ENCODE measurements around the gene PGAM1.
"Not testable (repeated sequence)": the region's sequence is repeated elsewhere in the genome, so short reads cannot be mapped to it uniquely, and the experiment has no call there.

The PGAM1 gene

DNA sequence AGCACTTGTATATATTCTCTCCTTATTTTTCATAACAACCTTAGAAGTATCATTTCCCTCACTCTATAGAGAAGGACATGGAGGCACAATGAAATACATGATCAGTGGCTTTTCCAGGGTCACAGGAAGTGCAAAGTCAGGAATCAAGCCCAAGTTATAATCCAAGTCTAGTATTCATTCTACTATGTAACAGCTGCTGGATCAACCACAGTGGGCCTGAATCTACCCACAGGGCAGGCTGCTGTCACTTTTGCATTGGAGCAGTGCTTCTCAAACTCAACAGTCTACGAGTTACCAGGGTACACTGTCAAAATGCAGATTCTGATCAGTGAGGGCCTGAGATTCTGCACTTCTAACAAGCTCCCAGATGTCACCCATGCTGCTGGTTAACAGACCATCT, 38.2 kb downstream of the PGAM1 start:
- peaks cover 72% of the 10 kb centered on the region for H3K4me1 ChIP-seq (ENCODE audit: low read depth, poor library complexity, severe bottlenecking)
- peak overlapping the region; percentile 4; the same call in 1 of the 2 replicates for H3K4me2 ChIP-seq
- no peak overlapping the region for H2AFZ ChIP-seq (ENCODE audit: low read depth)
- no peak overlapping the region; the same call in 1 of the 2 replicates for H3K9ac ChIP-seq
- TF ChIP-seq, protein P1, sequence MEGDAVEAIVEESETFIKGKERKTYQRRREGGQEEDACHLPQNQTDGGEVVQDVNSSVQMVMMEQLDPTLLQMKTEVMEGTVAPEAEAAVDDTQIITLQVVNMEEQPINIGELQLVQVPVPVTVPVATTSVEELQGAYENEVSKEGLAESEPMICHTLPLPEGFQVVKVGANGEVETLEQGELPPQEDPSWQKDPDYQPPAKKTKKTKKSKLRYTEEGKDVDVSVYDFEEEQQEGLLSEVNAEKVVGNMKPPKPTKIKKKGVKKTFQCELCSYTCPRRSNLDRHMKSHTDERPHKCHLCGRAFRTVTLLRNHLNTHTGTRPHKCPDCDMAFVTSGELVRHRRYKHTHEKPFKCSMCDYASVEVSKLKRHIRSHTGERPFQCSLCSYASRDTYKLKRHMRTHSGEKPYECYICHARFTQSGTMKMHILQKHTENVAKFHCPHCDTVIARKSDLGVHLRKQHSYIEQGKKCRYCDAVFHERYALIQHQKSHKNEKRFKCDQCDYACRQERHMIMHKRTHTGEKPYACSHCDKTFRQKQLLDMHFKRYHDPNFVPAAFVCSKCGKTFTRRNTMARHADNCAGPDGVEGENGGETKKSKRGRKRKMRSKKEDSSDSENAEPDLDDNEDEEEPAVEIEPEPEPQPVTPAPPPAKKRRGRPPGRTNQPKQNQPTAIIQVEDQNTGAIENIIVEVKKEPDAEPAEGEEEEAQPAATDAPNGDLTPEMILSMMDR (conservative IDR thresholded peaks at IDR 0.05; ENCODE audit: low read depth, low read length) = no peak
- H3K4me3 ChIP-seq (IDR thresholded peaks at IDR 0.05; ENCODE audit: insufficient read depth, low read depth, low read length) = no peak overlapping the region
- no peaks in the 10 kb centered on the region; the same call in 1 of the 2 replicates for H3K79me2 ChIP-seq (ENCODE audit: insufficient read depth, low read depth)
- H3K36me3 ChIP-seq (ENCODE audit: insufficient read depth) = peaks cover 8% of the 10 kb centered on the region
- H4K20me1 ChIP-seq (ENCODE audit: insufficient read depth) = no peaks in the 10 kb centered on the region
- peak overlapping the region; percentile 56 for H3K27ac ChIP-seq
- H3K27me3 ChIP-seq (ENCODE audit: insufficient read depth, low read depth) = no peaks in the 10 kb centered on the region

DNA sequence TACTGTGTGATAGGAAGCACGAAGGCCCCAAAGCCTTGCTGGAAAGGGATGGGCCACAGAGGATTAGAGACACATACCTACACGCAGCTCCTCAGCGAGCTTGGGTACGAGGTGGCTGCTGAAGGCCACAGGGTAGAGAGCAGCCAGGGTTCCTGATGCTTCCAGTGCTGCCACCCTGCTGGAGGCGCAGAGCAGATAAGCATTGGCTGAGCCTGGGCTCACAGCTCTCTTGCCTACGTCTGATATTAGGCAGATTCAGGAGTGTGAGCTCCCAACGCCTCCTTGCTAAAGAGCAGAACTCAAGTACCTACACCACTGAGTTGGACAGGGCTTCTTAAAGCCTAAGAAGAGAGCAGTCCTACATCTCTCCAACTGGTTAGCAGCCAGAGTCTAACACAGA, 40.0 kb downstream of the PGAM1 start:
- H4K20me1 ChIP-seq (ENCODE audit: insufficient read depth) = no peaks in the 10 kb centered on the region
- H3K36me3 ChIP-seq (ENCODE audit: insufficient read depth) = peaks cover 7% of the 10 kb centered on the region
- no peaks in the 10 kb centered on the region; the same call in 1 of the 2 replicates for H3K79me2 ChIP-seq (ENCODE audit: insufficient read depth, low read depth)
- no peak overlapping the region for H3K9ac ChIP-seq
- no peaks in the 10 kb centered on the region for H3K27me3 ChIP-seq (ENCODE audit: insufficient read depth, low read depth)
- peak overlapping the region; percentile 56; the same call in 1 of the 2 replicates for H3K27ac ChIP-seq
- no peak overlapping the region for H2AFZ ChIP-seq (ENCODE audit: low read depth)
- H3K4me2 ChIP-seq = no peak overlapping the region; the same call in 1 of the 2 replicates
- no peak overlapping the region for H3K4me3 ChIP-seq (IDR thresholded peaks at IDR 0.05; ENCODE audit: insufficient read depth, low read depth, low read length)
- peaks cover 87% of the 10 kb centered on the region for H3K4me1 ChIP-seq (ENCODE audit: low read depth, poor library complexity, severe bottlenecking)
- TF ChIP-seq, protein P1 (conservative IDR thresholded peaks at IDR 0.05; ENCODE audit: low read depth, low read length) = no peak

DNA sequence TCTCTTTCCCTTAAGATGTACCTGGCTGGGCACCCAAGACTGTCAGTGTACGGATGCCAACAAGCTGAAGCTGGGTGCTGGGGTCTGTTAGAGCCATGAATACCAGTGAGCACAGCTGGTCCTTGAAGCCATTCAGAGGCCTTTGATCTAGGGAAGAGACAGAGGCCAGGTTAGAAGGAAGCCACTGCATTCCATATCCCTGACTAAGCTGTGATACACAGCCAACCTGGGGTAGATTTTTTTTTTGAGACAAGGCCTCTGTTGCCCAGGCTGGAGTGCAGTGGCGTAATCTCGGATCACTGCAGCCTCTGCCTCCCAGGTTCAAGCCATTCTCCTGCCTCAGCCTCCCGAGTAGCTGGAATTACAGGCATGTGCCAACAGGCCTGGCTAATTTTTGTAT, 40.8 kb downstream of the PGAM1 start:
- Histone ChIP-seq H2AFZ (ENCODE audit: low read depth) (no peak overlapping the region), H3K27me3 (ENCODE audit: insufficient read depth, low read depth) (no peaks in the 10 kb centered on the region), H3K79me2 (ENCODE audit: insufficient read depth, low read depth) (no peaks in the 10 kb centered on the region; the same call in 1 of the 2 replicates), H4K20me1 (ENCODE audit: insufficient read depth) (no peaks in the 10 kb centered on the region), H3K27ac (no peak overlapping the region; the same call in 1 of the 2 replicates), H3K4me1 (ENCODE audit: low read depth, poor library complexity, severe bottlenecking) (peaks cover 87% of the 10 kb centered on the region), H3K9ac (no peak overlapping the region), H3K4me2 (no peak overlapping the region; the same call in 1 of the 2 replicates), H3K36me3 (ENCODE audit: insufficient read depth) (peaks cover 7% of the 10 kb centered on the region), H3K4me3 (IDR thresholded peaks at IDR 0.05; ENCODE audit: insufficient read depth, low read depth, low read length) (no peak overlapping the region)
- TF ChIP-seq, protein P1 (conservative IDR thresholded peaks at IDR 0.05; ENCODE audit: low read depth, low read length) = no peak

DNA sequence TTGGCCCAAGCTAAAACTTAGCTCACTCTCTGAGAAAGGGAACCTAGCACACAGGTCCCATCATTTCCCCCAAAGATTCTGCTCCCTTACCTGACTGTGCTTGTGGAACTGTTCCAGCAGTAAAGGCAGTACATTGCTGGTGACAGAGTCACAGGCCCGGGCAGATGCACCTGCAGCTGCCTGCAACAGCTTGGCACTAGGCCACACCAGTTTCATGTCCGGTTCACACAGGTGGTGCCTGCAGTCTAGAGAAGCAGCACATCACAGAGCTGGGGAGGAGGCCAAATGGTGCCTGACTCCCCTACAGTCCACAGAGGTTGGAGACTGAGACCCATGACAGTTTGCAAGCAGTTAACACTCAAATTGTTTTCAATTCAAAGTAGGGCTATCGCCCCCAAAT, 42.2 kb downstream of the PGAM1 start:
- Histone ChIP-seq H3K4me1 (ENCODE audit: low read depth, poor library complexity, severe bottlenecking) (peaks cover 76% of the 10 kb centered on the region), H2AFZ (ENCODE audit: low read depth) (no peak overlapping the region), H3K27me3 (ENCODE audit: insufficient read depth, low read depth) (no peaks in the 10 kb centered on the region), H3K4me2 (peak overlapping the region; percentile 37; the same call in 1 of the 2 replicates), H3K79me2 (ENCODE audit: insufficient read depth, low read depth) (no peaks in the 10 kb centered on the region; the same call in 1 of the 2 replicates), H4K20me1 (ENCODE audit: insufficient read depth) (no peaks in the 10 kb centered on the region), H3K4me3 (IDR thresholded peaks at IDR 0.05; ENCODE audit: insufficient read depth, low read depth, low read length) (no peak overlapping the region), H3K27ac (peak overlapping the region; percentile 44; the same call in 1 of the 2 replicates), H3K36me3 (ENCODE audit: insufficient read depth) (peaks cover 7% of the 10 kb centered on the region), H3K9ac (no peak overlapping the region)
- TF ChIP-seq, protein P1 (conservative IDR thresholded peaks at IDR 0.05; ENCODE audit: low read depth, low read length) = no peak

DNA sequence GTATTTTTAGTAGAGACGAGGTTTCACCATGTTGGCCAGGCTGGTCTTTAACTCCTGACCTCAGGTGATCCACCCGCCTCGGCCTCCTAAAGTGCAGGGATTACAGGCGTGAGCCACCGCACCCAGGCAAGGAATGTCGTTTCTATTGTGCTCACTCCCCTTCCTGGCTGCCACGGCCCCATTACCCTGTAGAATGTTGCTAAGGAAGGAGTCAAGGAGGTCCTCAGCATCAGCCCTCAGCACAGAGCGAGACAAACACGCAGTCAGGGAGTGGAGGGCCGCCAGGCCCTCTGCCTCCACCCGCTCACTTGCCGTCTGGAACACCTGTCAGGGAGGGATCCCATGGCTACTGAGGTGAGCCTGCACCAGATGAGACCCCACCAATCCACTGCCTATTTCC, 42.8 kb downstream of the PGAM1 start:
- H4K20me1 ChIP-seq (ENCODE audit: insufficient read depth); H3K27me3 ChIP-seq (ENCODE audit: insufficient read depth, low read depth); H3K4me3 ChIP-seq (IDR thresholded peaks at IDR 0.05; ENCODE audit: insufficient read depth, low read depth, low read length); H3K36me3 ChIP-seq (ENCODE audit: insufficient read depth); H3K9ac ChIP-seq; H2AFZ ChIP-seq (ENCODE audit: low read depth); H3K79me2 ChIP-seq (ENCODE audit: insufficient read depth, low read depth): not testable (repeated sequence)
- H3K4me1 ChIP-seq (ENCODE audit: low read depth, poor library complexity, severe bottlenecking) = peaks cover 70% of the 10 kb centered on the region
- H3K27ac ChIP-seq = peak overlapping the region; percentile 44; the same call in 1 of the 2 replicates
- peak overlapping the region; percentile 37; the same call in 1 of the 2 replicates for H3K4me2 ChIP-seq

Data from KMS-11 (cell line).